ENCODE measurements around the gene PLPPR3. TPM values are rescaled to one million over a fixed set of nuclear protein-coding genes. Genes with fewer than 3 reads are reported as not detected.

Gene PLPPR3
- total and polyA plus RNA-seq, 9 of the 15 experiments (the other 6 are each of a cell fraction or from before 2014, with no cell fraction given) = 0.01 to 48.2 (median 8.6) TPM

GRCh38 chr19:791567-792305 is 30.0 kb downstream of the PLPPR3 start:
- ATAC-seq (peak; percentile 79), FAIRE-seq (peak; percentile 93), DNase-seq (ENCODE audit: extremely low read depth in 1 of 4, low spot score in 3 of 4) (peak; percentile 83 to 96 (median 90))
- in situ Hi-C loops (cut with MboI) = no loop called here
- H3K9me3 ChIP-seq (replicated peaks; ENCODE audit: control insufficient read depth, insufficient read depth, low read depth, low read length) = peaks cover 3% of the 10 kb centered on the region; the same call in 1 of the 2 replicates
- 4% methylated on average over 4 of the region's 8 CpGs for WGBS (ENCODE audit: insufficient coverage, low coverage, missing lambda C conversion rate)
- H3K4me2 ChIP-seq (ENCODE audit: insufficient read depth, low read length) = peak overlapping the region; percentile 79
- POLR2A ChIA-PET = interaction anchor here (0.5 to 1.4 kb wide), 3 partner anchors 62 to 461 kb away, joined by 3 to 5 read pairs (median 4); no protein-coding TSS in a partner anchor
- no peaks in the 10 kb centered on the region for H3K36me3 ChIP-seq (ENCODE audit: control insufficient read depth, insufficient read depth, low read length)
- CTCF ChIA-PET (ENCODE audit: low intra/inter-chr PET ratio) = no interaction called here
- H3K4me3 ChIP-seq = peak overlapping the region; percentile 35
- H3K9ac ChIP-seq (ENCODE audit: insufficient read depth in 1 of 2, low read depth in 2 of 2, low read length in 2 of 2) = peak overlapping the region; percentile 76 to 95
- intact Hi-C loops (cut with micrococcal nuclease) = no loop called here
- no peaks in the 10 kb centered on the region for H3K9me1 ChIP-seq (ENCODE audit: control insufficient read depth, insufficient read depth, low read length)
- peaks cover 43 to 88% of the 10 kb centered on the region in 2 experiments for H3K4me1 ChIP-seq (replicated peaks in 1 of 2; ENCODE audit: control insufficient read depth in 2 of 2, insufficient read depth in 2 of 2, low read length in 2 of 2)
- peaks cover 18% of the 10 kb centered on the region; the same call in 2 of the 3 replicates for H3K79me2 ChIP-seq (ENCODE audit: control insufficient read depth, insufficient read depth, low read length)
- peak overlapping the region; percentile 79 for H2AFZ ChIP-seq (ENCODE audit: low read depth, low read length)
- no TSS peak for BruUV-seq (replicated peaks)
- H4K20me1 ChIP-seq (replicated peaks; ENCODE audit: control insufficient read depth, insufficient read depth, low read length) = no peaks in the 10 kb centered on the region
- H3K27me3 ChIP-seq (ENCODE audit: control insufficient read depth in 2 of 2, insufficient read depth in 2 of 2, low read length in 2 of 2) = no peaks in the 10 kb centered on the region
- peak overlapping the region; percentile 99 for H3K27ac ChIP-seq (ENCODE audit: extremely low read depth, low read depth, low read length)
- TF ChIP-seq REST (IDR thresholded peaks at IDR 0.05; ENCODE audit: borderline replicate concordance) (no peak), REST (CRISPR knock-in tag; IDR thresholded peaks at IDR 0.05; ENCODE audit: low read depth) (no peak), HSF4 (CRISPR knock-in tag; IDR thresholded peaks at IDR 0.05; ENCODE audit: borderline replicate concordance) (no peak), CREB3L1 (IDR thresholded peaks at IDR 0.05; ENCODE audit: borderline replicate concordance, low read depth) (no peak), SMAD2 (IDR thresholded peaks at IDR 0.05; ENCODE audit: low read depth, low read length) (no peak), ESRRB (CRISPR knock-in tag; IDR thresholded peaks at IDR 0.05; ENCODE audit: borderline replicate concordance) (no peak), HMGXB4 (CRISPR knock-in tag; IDR thresholded peaks at IDR 0.05) (no peak)

Data from K562 (cell line).